A549 (cell line): Measurements from ENCODE around the gene GTPBP6. TPM values are rescaled to one million over a fixed set of nuclear protein-coding genes. Genes with fewer than 3 reads are reported as not detected.

ENCODE experiments used
- ATAC-seq, 2 experiments: fragments of 200-7000 bp in 1 of 2; fragments of >200 bp in 1 of 2; cut with Nextera tagmentation in 1 of 2; cut with Tn5 transposase in 1 of 2; 3 replicates each; pipeline versions ENCODE4 v1.8.0 to v1.9.1; 2018 to 2020; ENCODE audit warnings: mild to moderate bottlenecking in 1 of 2, moderate library complexity in 1 of 2
- CTCF ChIA-PET: fragments of 300-600 bp; sonication (Branson Sonifier 250); formaldehyde crosslinking; extraction: SDS; loops from one replicate; lab custom pipeline; 2021; ENCODE audit warnings: antibody characterized with exemption, inconsistent platforms; lab: Yijun Ruan, JAX
- POLR2A ChIA-PET: fragments of 350-600 bp; formaldehyde crosslinking; extraction: SDS; loops from one replicate; lab custom pipeline; 2021; ENCODE audit warnings: antibody characterized with exemption, inconsistent platforms; lab: Yijun Ruan, JAX
- DNase-seq, 2 experiments: peaks; one replicate each; pipeline versions ENCODE4 v3.0.0 to v3.0.0-alpha.2; 2011 to 2016; ENCODE audit warnings: low read depth in 1 of 2, low spot score in 1 of 2
- FAIRE-seq: peaks from 2 replicates; lab custom pipeline; 2011; peaks lifted over from hg19 to GRCh38; lab: Jason Lieb, UNC
- H3K27ac ChIP-seq, 2 experiments: fragments of >200 bp; sonication (Bioruptor Twin); formaldehyde crosslinking; 3 replicates each; pipeline ENCODE4 v1.5.1; 2016 to 2017
- H3K4me1 ChIP-seq: fragments of >200 bp; sonication (Bioruptor Twin); formaldehyde crosslinking; 3 replicates; pipeline ENCODE4 v1.6.1; 2016
- H3K4me2 ChIP-seq: fragments of >200 bp; sonication (Bioruptor Twin); formaldehyde crosslinking; 3 replicates; pipeline ENCODE4 v1.6.1; 2016
- H3K4me3 ChIP-seq: fragments of >200 bp; sonication (Bioruptor Twin); formaldehyde crosslinking; 3 replicates; pipeline ENCODE4 v1.5.1; 2016
- H3K9me3 ChIP-seq: fragments of >200 bp; sonication (Bioruptor Twin); formaldehyde crosslinking; 3 replicates; pipeline ENCODE4 v1.6.1; 2016
- BHLHE40 ChIP-seq: IDR thresholded peaks from 2 replicates; pipeline ENCODE4 v1.6.1; 2012; ENCODE audit warnings: low read depth, low read length, inconsistent platforms
- CBX8 ChIP-seq: fragments of 200-600 bp; sonication (generic); IDR thresholded peaks from 2 replicates; pipeline ENCODE4 v1.6.1; 2016
- CEBPB ChIP-seq, 2 experiments: fragments of >200 bp in 1 of 2; sonication (Bioruptor Twin) in 1 of 2; formaldehyde crosslinking in 1 of 2; IDR thresholded peaks; 2 replicates each; pipeline ENCODE4 v1.6.1; 2012 to 2016
- EHF ChIP-seq: fragments of 250-450 bp; sonication (Bioruptor Pico); IDR thresholded peaks from 2 replicates; pipeline ENCODE4 v1.5.0; 2020; ENCODE audit warnings: mild to moderate bottlenecking
- EHMT2 ChIP-seq: fragments of 200-600 bp; sonication (generic); IDR thresholded peaks from 2 replicates; pipeline ENCODE4 v1.6.1; 2016; ENCODE audit warnings: antibody characterized with exemption, low read depth, mild to moderate bottlenecking, moderate library complexity
- EP300 ChIP-seq, 2 experiments: fragments of >200 bp; sonication (Bioruptor Twin); formaldehyde crosslinking; IDR thresholded peaks; 2 replicates in 1 of 2; 3 replicates in 1 of 2; pipeline ENCODE4 v1.6.1; 2016 to 2017
- ESRRA ChIP-seq: fragments of 150-350 bp; IDR thresholded peaks from 2 replicates; pipeline ENCODE4 v1.6.1; 2014; ENCODE audit warnings: mild to moderate bottlenecking, low read length, borderline replicate concordance
- FOSB ChIP-seq: fragments of 250-450 bp; sonication (Bioruptor Pico); IDR thresholded peaks from 2 replicates; pipeline ENCODE4 v1.5.0; 2020; ENCODE audit warnings: mild to moderate bottlenecking, moderate library complexity
- FOSL2 ChIP-seq, 2 experiments: fragments of 450-650 bp in 1 of 2; fragments of >200 bp in 1 of 2; sonication (Bioruptor Twin) in 1 of 2; formaldehyde crosslinking; IDR thresholded peaks; 2 replicates each; pipeline versions ENCODE4 v1.5.0 to v1.6.1; 2016 to 2020; ENCODE audit warnings: mild to moderate bottlenecking in 1 of 2, moderate library complexity in 1 of 2
- GATA3 ChIP-seq: IDR thresholded peaks from 2 replicates; pipeline ENCODE4 v1.6.1; 2012; ENCODE audit warnings: borderline replicate concordance
- HDAC2 ChIP-seq: fragments of 200-600 bp; sonication (generic); IDR thresholded peaks from 2 replicates; pipeline ENCODE4 v1.6.1; 2016
- HEYL ChIP-seq: fragments of 250-450 bp; sonication (Bioruptor Pico); IDR thresholded peaks from 2 replicates; pipeline ENCODE4 v1.8.0; 2021; ENCODE audit warnings: mild to moderate bottlenecking, moderate library complexity
- HOXB5 ChIP-seq: fragments of 250-450 bp; sonication (Bioruptor Pico); IDR thresholded peaks from 2 replicates; pipeline ENCODE4 v1.5.0; 2020; ENCODE audit warnings: mild to moderate bottlenecking, moderate library complexity
- JUN ChIP-seq, 2 experiments: fragments of >200 bp; sonication (Bioruptor Twin); formaldehyde crosslinking; IDR thresholded peaks; 2 replicates in 1 of 2; 3 replicates in 1 of 2; pipeline ENCODE4 v1.6.1; 2016 to 2017
- NFE2L2 ChIP-seq: fragments of 150-350 bp; conservative IDR thresholded peaks from 2 replicates; pipeline ENCODE4 v1.6.1; 2014; ENCODE audit warnings: low read length
- NR3C1 ChIP-seq: fragments of >200 bp; sonication (Bioruptor Twin); formaldehyde crosslinking; IDR thresholded peaks from 3 replicates; pipeline ENCODE4 v1.6.1; 2017
- PHF8 ChIP-seq: fragments of 200-600 bp; sonication (generic); IDR thresholded peaks from 2 replicates; pipeline ENCODE4 v1.6.1; 2016; ENCODE audit warnings: low read depth, mild to moderate bottlenecking, antibody characterized with exemption, moderate library complexity, borderline replicate concordance
- RARB ChIP-seq: fragments of 250-450 bp; sonication (Bioruptor Pico); IDR thresholded peaks from 2 replicates; pipeline ENCODE4 v1.8.0; 2021; ENCODE audit warnings: mild to moderate bottlenecking, moderate library complexity
- RFX5 ChIP-seq: fragments of 450-650 bp; IDR thresholded peaks from 2 replicates; pipeline ENCODE4 v1.7.1; 2014; ENCODE audit warnings: antibody characterized with exemption, mild to moderate bottlenecking, moderate library complexity
- SREBF2 ChIP-seq: fragments of 450-650 bp; IDR thresholded peaks from 2 replicates; pipeline ENCODE4 v1.6.1; 2014; ENCODE audit warnings: mild to moderate bottlenecking, moderate library complexity
- ZNF302 ChIP-seq: fragments of 250-450 bp; sonication (Bioruptor Pico); IDR thresholded peaks from 2 replicates; pipeline ENCODE4 v1.9.0; 2021; ENCODE audit warnings: inconsistent platforms, mild to moderate bottlenecking, moderate library complexity
- WGBS: methylation state at CpG from one replicate; pipeline ENCODE4 v1.1.6; 2017; ENCODE audit errors: missing lambda C conversion rate; 5-methylcytosine and 5-hydroxymethylcytosine counted together
- polyA plus RNA-seq, 4 experiments: library from polyadenylated mRNA; depleted of rRNA in 3 of 4; stranded (reverse); fragments of >200 nt; fragmentation: RNase III in 1 of 4; extraction: RNeasy Plus Mini Kit Qiagen cat#74134 plus additional on column Dnase treatment in 1 of 4; gene quantifications; 2 replicates in 3 of 4; 3 replicates in 1 of 4; pipeline ENCODE4 v1.2.3, GENCODE V29; 2011 to 2017
- TF ChIP-seq, protein P1 (sequence below): fragments of 200-600 bp; sonication (generic); IDR thresholded peaks from 2 replicates; pipeline ENCODE4 v1.6.1; 2016; ENCODE audit warnings: antibody characterized with exemption, mild to moderate bottlenecking, moderate library complexity
- TF ChIP-seq, protein P2 (sequence below): IDR thresholded peaks from 2 replicates; pipeline ENCODE4 v1.6.1; 2012

Gene GTPBP6
- polyA plus RNA-seq, 2 of the 4 experiments (the other 2 are of a cell fraction), result 26.0 to 41.2 TPM

DNA sequence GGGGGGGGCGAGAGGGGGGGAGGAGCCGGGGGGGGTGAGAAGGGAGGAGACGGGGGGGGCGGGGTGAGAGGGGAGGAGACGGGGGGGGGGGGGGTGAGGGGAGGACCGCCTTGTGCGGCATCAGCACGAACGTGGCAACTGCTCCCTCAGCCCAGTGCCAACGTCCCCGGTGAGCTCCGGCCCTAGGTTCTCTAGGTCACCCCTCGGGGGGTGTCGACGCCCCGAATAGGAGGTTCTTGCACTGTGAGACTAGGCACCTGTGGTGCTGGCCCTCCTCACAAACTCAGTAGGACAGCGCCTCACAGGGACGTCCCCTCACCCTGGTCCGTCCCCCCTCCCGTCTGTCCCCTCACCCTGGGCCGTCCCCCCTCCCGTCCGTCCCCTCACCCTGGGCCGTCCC, 21.5 kb upstream of the GTPBP6 start:
- no peak overlapping the region for H3K4me3 ChIP-seq
- TF ChIP-seq EHMT2 (no peak), NR3C1 (no peak), ESRRA (no peak), EP300 (IDR thresholded peaks at IDR 0.05) (no peak), FOSB (CRISPR knock-in tag) (no peak), CEBPB (IDR thresholded peaks at IDR 0.05) (no peak), SREBF2 (no peak), RARB (CRISPR knock-in tag) (no peak), RFX5 (no peak)
- TF ChIP-seq, protein P1, sequence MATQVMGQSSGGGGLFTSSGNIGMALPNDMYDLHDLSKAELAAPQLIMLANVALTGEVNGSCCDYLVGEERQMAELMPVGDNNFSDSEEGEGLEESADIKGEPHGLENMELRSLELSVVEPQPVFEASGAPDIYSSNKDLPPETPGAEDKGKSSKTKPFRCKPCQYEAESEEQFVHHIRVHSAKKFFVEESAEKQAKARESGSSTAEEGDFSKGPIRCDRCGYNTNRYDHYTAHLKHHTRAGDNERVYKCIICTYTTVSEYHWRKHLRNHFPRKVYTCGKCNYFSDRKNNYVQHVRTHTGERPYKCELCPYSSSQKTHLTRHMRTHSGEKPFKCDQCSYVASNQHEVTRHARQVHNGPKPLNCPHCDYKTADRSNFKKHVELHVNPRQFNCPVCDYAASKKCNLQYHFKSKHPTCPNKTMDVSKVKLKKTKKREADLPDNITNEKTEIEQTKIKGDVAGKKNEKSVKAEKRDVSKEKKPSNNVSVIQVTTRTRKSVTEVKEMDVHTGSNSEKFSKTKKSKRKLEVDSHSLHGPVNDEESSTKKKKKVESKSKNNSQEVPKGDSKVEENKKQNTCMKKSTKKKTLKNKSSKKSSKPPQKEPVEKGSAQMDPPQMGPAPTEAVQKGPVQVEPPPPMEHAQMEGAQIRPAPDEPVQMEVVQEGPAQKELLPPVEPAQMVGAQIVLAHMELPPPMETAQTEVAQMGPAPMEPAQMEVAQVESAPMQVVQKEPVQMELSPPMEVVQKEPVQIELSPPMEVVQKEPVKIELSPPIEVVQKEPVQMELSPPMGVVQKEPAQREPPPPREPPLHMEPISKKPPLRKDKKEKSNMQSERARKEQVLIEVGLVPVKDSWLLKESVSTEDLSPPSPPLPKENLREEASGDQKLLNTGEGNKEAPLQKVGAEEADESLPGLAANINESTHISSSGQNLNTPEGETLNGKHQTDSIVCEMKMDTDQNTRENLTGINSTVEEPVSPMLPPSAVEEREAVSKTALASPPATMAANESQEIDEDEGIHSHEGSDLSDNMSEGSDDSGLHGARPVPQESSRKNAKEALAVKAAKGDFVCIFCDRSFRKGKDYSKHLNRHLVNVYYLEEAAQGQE, result no peak
- TF ChIP-seq, all 56 proteins: peak for 0
- CTCF ChIA-PET, result no interaction called here
- Histone ChIP-seq H3K9me3 (no peaks in the 10 kb centered on the region), H3K4me2 (no peak overlapping the region), H3K4me1 (no peaks in the 10 kb centered on the region), H3K27ac (no peak overlapping the region)
- no peak for DNase-seq
- 90% methylated on average over 14 of the region's 24 CpGs for WGBS
- POLR2A ChIA-PET, result no interaction called here
- FAIRE-seq, result no peak
- ATAC-seq, result peak in 1 of 2 experiments; percentile 11; a peak in 1 of 6 replicates

DNA sequence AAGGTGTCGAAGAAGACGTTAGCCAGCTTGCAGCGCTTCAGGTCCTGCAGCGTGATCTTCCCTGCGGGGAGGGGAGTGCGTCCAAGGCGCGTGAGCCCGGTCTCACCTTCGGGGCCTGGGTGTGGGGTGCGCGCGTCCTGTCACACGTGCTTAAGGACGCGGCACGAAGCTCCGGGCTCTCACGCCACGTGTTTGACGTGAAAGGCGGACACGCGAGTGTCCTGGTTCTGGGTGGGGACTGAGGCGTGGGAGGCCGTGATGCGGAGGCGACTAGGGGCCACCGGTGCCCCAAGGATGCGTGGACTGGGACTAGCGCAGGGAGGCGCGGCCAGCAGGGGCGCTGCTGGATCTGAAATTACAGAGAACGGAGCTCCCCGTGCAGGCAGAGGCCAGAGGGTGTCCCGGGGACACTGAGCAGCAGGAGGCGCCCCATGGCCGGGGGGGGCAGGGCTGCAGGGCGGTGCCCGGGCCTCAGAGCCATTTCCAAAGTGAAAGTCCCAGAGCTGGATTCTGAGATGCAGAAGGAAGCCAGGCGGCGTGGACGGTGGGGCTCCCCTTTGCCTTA, 20.3 kb upstream of the GTPBP6 start:
- no peaks in the 10 kb centered on the region for H3K9me3 ChIP-seq
- no peak overlapping the region for H3K4me3 ChIP-seq
- POLR2A ChIA-PET, result no interaction called here
- H3K27ac ChIP-seq, result no peak overlapping the region
- peak in 1 of 2 experiments; percentile 51; a peak in 3 of 6 replicates for ATAC-seq
- no peak for FAIRE-seq
- DNase-seq, result no peak
- WGBS, result 94% methylated on average over 38 of the region's 44 CpGs
- H3K4me2 ChIP-seq, result no peak overlapping the region
- CTCF ChIA-PET, result no interaction called here
- H3K4me1 ChIP-seq, result no peaks in the 10 kb centered on the region
- TF ChIP-seq CBX8 (no peak), FOSL2 (IDR thresholded peaks at IDR 0.05) (no peak), FOSL2 (CRISPR knock-in tag; IDR thresholded peaks at IDR 0.05) (no peak), NFE2L2 (no peak), GATA3 (no peak)

DNA sequence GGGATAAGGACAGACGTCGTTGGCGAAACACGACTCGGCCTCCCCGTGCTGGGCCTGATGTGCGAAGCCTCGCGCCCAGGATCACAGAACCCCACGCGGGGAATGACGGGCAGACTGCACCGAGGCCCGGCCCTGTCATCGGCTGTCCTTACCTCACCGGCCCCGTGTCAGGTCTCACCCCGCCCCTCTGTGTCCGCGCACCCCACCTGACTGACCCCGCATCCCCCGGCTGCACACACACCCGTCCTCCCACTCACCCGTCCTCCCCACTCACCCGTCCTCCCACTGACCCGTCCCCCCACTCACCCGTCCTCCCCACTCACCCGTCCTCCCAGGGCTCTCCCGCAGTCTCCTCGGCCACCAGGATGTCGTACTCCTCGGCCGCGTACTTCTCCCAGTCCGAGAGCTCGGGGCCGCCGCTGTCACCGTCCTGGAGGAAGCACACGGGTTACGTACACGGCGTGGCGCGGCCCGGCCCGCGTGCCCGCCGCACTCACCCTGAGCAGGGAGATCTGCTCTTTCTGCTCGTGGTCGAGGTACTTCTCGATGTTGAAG, 19.8 kb upstream of the GTPBP6 start:
- 90% methylated on average over 34 of the region's 53 CpGs for WGBS
- CTCF ChIA-PET, result no interaction called here
- no peak overlapping the region for H3K27ac ChIP-seq
- no peak overlapping the region for H3K4me2 ChIP-seq
- POLR2A ChIA-PET, result no interaction called here
- no peaks in the 10 kb centered on the region for H3K9me3 ChIP-seq
- no peak for ATAC-seq
- no peaks in the 10 kb centered on the region for H3K4me1 ChIP-seq
- no peak for FAIRE-seq
- H3K4me3 ChIP-seq, result no peak overlapping the region
- no peak for DNase-seq
- TF ChIP-seq FOSB (CRISPR knock-in tag) (no peak), HDAC2 (no peak), EHF (CRISPR knock-in tag) (no peak), GATA3 (no peak), ZNF302 (CRISPR knock-in tag) (no peak), HEYL (no peak), JUN (IDR thresholded peaks at IDR 0.05) (no peak), NR3C1 (no peak), BHLHE40 (no peak), HOXB5 (no peak), PHF8 (no peak)
- TF ChIP-seq, protein P1, result no peak
- TF ChIP-seq, protein P2, sequence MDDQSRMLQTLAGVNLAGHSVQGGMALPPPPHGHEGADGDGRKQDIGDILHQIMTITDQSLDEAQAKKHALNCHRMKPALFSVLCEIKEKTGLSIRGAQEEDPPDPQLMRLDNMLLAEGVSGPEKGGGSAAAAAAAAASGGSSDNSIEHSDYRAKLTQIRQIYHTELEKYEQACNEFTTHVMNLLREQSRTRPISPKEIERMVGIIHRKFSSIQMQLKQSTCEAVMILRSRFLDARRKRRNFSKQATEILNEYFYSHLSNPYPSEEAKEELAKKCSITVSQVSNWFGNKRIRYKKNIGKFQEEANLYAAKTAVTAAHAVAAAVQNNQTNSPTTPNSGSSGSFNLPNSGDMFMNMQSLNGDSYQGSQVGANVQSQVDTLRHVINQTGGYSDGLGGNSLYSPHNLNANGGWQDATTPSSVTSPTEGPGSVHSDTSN, result no peak
- TF ChIP-seq, all 56 proteins: peak for 0
